Measurements from ENCODE around the gene EFHC1.

EFHC1 gene

DNA sequence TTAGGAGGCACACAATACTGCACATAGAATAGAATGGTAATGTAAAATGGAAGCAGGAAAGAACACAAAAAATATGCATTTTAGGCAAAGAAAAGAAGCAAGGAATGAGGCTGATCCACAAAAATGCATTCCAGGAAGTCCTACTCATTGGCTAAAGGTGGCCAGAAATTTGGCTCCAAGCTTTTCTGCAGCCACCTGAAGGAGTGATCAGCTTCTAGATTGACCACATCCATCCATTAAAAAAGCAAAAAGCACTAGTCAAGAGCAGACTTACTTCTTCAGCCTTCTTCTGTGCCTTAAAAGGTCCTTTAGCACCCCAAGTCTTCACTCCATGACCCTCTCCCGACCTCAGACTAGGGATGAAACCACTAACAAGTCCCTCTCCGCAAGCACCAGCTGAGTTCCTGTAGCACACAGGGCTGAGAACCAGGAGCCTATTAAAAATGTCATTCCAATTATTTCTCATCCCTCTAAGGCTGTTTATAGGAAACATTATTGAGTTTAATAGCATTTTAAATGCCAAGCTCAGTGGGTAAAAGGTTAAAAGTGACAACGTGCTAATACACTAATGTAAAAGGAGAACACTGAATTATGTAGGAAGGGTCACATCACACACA, 120.3 kb downstream of the EFHC1 start:
- no peak overlapping the region for H3K4me2 ChIP-seq (ENCODE audit: low read length)
- no peak overlapping the region for H3K4me3 ChIP-seq (ENCODE audit: low read length)
- no peaks in the 10 kb centered on the region for H3K36me3 ChIP-seq (ENCODE audit: control insufficient read depth, low read length)
- no peaks in the 10 kb centered on the region for H3K9me3 ChIP-seq (ENCODE audit: control insufficient read depth, insufficient read depth, low read length)
- no peaks in the 10 kb centered on the region for H4K20me1 ChIP-seq (ENCODE audit: control insufficient read depth, insufficient read depth, low read depth, low read length)
- no peak overlapping the region for H3K27ac ChIP-seq (ENCODE audit: low read depth, low read length)
- H3F3A ChIP-seq (ENCODE audit: control insufficient read depth, insufficient read depth) = no peaks in the 10 kb centered on the region
- peaks cover 8% of the 10 kb centered on the region for H3K4me1 ChIP-seq (ENCODE audit: control insufficient read depth, low read length)
- no peaks in the 10 kb centered on the region; the same call in 1 of the 2 replicates for H3K27me3 ChIP-seq (ENCODE audit: control insufficient read depth, low read length)
- no peaks in the 10 kb centered on the region for H3K79me2 ChIP-seq (ENCODE audit: control insufficient read depth, low read length)
- no peak for TF ChIP-seq EZH2phosphoT487 (IDR thresholded peaks at IDR 0.05; ENCODE audit: borderline replicate concordance, low read length)
- TF ChIP-seq, protein P1, sequence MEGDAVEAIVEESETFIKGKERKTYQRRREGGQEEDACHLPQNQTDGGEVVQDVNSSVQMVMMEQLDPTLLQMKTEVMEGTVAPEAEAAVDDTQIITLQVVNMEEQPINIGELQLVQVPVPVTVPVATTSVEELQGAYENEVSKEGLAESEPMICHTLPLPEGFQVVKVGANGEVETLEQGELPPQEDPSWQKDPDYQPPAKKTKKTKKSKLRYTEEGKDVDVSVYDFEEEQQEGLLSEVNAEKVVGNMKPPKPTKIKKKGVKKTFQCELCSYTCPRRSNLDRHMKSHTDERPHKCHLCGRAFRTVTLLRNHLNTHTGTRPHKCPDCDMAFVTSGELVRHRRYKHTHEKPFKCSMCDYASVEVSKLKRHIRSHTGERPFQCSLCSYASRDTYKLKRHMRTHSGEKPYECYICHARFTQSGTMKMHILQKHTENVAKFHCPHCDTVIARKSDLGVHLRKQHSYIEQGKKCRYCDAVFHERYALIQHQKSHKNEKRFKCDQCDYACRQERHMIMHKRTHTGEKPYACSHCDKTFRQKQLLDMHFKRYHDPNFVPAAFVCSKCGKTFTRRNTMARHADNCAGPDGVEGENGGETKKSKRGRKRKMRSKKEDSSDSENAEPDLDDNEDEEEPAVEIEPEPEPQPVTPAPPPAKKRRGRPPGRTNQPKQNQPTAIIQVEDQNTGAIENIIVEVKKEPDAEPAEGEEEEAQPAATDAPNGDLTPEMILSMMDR (IDR thresholded peaks at IDR 0.05; ENCODE audit: low read depth, low read length, poor library complexity, severe bottlenecking) = no peak
- H3K9me2 ChIP-seq (replicated peaks; ENCODE audit: control insufficient read depth, low read length) = no peaks in the 10 kb centered on the region

DNA sequence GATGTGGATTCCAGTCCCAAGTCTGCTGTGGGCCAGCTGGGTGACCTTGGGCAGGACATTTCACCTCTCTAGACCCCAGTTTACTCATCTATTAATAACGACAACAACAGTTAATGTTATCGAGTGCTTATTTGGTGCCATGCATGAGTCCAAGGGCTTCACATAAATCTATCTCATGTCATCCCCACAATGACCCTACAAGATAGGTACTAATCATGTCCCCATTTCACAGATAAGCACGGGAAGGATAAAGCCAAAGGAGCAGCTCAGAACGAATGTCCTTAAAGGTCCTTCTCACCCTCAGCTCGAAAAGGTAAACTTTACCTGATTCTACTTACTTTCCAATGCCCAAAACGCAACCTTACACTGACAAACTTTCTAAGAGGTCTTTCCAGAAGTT, 121.0 kb downstream of the EFHC1 start:
- Histone ChIP-seq H3K9me3 (ENCODE audit: control insufficient read depth, insufficient read depth, low read length) (no peaks in the 10 kb centered on the region), H3K4me2 (ENCODE audit: low read length) (no peak overlapping the region), H3F3A (ENCODE audit: control insufficient read depth, insufficient read depth) (no peaks in the 10 kb centered on the region), H3K27me3 (ENCODE audit: control insufficient read depth, low read length) (no peaks in the 10 kb centered on the region; the same call in 1 of the 2 replicates), H3K4me1 (ENCODE audit: control insufficient read depth, low read length) (peaks cover 8% of the 10 kb centered on the region), H3K4me3 (ENCODE audit: low read length) (no peak overlapping the region), H4K20me1 (ENCODE audit: control insufficient read depth, insufficient read depth, low read depth, low read length) (no peaks in the 10 kb centered on the region), H3K79me2 (ENCODE audit: control insufficient read depth, low read length) (no peaks in the 10 kb centered on the region), H3K27ac (ENCODE audit: low read depth, low read length) (no peak overlapping the region), H3K9me2 (replicated peaks; ENCODE audit: control insufficient read depth, low read length) (no peaks in the 10 kb centered on the region), H3K36me3 (ENCODE audit: control insufficient read depth, low read length) (no peaks in the 10 kb centered on the region)
- TF ChIP-seq EZH2phosphoT487 (IDR thresholded peaks at IDR 0.05; ENCODE audit: borderline replicate concordance, low read length) = no peak
- TF ChIP-seq, protein P1 (IDR thresholded peaks at IDR 0.05; ENCODE audit: low read depth, low read length, poor library complexity, severe bottlenecking) = no peak

DNA sequence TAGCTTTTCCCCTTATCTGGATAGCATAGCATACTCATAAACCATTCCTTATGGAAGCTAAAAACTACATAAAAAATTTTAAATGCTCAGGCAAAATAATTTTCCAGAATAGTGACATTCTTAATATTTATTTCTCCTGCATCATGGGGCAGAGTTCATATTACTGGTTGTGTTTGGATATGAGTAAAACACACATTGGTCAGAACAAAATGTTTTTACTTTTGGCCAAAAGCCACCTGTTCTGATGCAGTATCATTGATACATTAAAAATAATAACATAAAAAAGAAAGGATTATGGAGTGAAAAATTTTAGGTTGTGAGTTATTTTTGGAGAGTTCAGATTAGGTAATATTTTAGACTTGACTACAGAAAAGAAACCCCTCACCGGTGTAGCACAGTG, 123.1 kb downstream of the EFHC1 start:
- Histone ChIP-seq H3K9me3 (ENCODE audit: control insufficient read depth, insufficient read depth, low read length) (no peaks in the 10 kb centered on the region), H3K4me1 (ENCODE audit: control insufficient read depth, low read length) (no peaks in the 10 kb centered on the region), H4K20me1 (ENCODE audit: control insufficient read depth, insufficient read depth, low read depth, low read length) (no peaks in the 10 kb centered on the region), H3K4me3 (ENCODE audit: low read length) (no peak overlapping the region), H3K79me2 (ENCODE audit: control insufficient read depth, low read length) (no peaks in the 10 kb centered on the region), H3K36me3 (ENCODE audit: control insufficient read depth, low read length) (no peaks in the 10 kb centered on the region), H3F3A (ENCODE audit: control insufficient read depth, insufficient read depth) (no peaks in the 10 kb centered on the region), H3K27ac (ENCODE audit: low read depth, low read length) (no peak overlapping the region), H3K9me2 (replicated peaks; ENCODE audit: control insufficient read depth, low read length) (no peaks in the 10 kb centered on the region), H3K4me2 (ENCODE audit: low read length) (no peak overlapping the region), H3K27me3 (ENCODE audit: control insufficient read depth, low read length) (no peaks in the 10 kb centered on the region)
- TF ChIP-seq EZH2phosphoT487 (IDR thresholded peaks at IDR 0.05; ENCODE audit: borderline replicate concordance, low read length) = no peak
- TF ChIP-seq, protein P1 (IDR thresholded peaks at IDR 0.05; ENCODE audit: low read depth, low read length, poor library complexity, severe bottlenecking) = no peak

All from DOHH2 (cell line).